ENCODE data around the gene GABARAPL1.
"Not testable (repeated sequence)": the region's sequence is repeated elsewhere in the genome, so short reads cannot be mapped to it uniquely, and the experiment has no call there.

The GABARAPL1 gene

GRCh38 chr12:10204495-10204894, 8.2 kb upstream of the GABARAPL1 start:
- FAIRE-seq: not testable (repeated sequence)

GRCh38 chr12:10205220-10205807, 7.4 kb upstream of the GABARAPL1 start:
- FAIRE-seq: no peak

GRCh38 chr12:10207136-10207535, 5.5 kb upstream of the GABARAPL1 start:
- FAIRE-seq: no peak

- FAIRE-seq: no peak
Measured at GRCh38 chr12:10210225-10210624, 2.5 kb upstream of the GABARAPL1 start.

- no peak for FAIRE-seq
Measured at GRCh38 chr12:10211101-10211939, 1.4 kb upstream of the GABARAPL1 start.

GRCh38 chr12:10211940-10212738, 538 bp upstream of the GABARAPL1 start:
- FAIRE-seq: peak; percentile 85

- no peak for FAIRE-seq
Measured at GRCh38 chr12:10213168-10214135, 775 bp downstream of the GABARAPL1 start.

GRCh38 chr12:10214136-10214894, 1.6 kb downstream of the GABARAPL1 start:
- no peak for FAIRE-seq

GRCh38 chr12:10214895-10215267, 2.2 kb downstream of the GABARAPL1 start:
- FAIRE-seq: no peak

GRCh38 chr12:10215436-10215835, 2.8 kb downstream of the GABARAPL1 start:
- FAIRE-seq: no peak

- not testable (repeated sequence) for FAIRE-seq
Measured at GRCh38 chr12:10215946-10216345, 3.3 kb downstream of the GABARAPL1 start.

GRCh38 chr12:10218021-10218420, 5.3 kb downstream of the GABARAPL1 start:
- no peak for FAIRE-seq

- FAIRE-seq: no peak
Measured at GRCh38 chr12:10220398-10221077, 7.9 kb downstream of the GABARAPL1 start.

GRCh38 chr12:10221846-10222245, 9.2 kb downstream of the GABARAPL1 start:
- no peak for FAIRE-seq

GRCh38 chr12:10223208-10223607, 10.5 kb downstream of the GABARAPL1 start:
- no peak for FAIRE-seq

- FAIRE-seq: not testable (repeated sequence)
Measured at GRCh38 chr12:10225426-10225825, 12.7 kb downstream of the GABARAPL1 start.

GRCh38 chr12:10226086-10226485, 13.4 kb downstream of the GABARAPL1 start:
- FAIRE-seq: no peak

- FAIRE-seq: no peak
Measured at GRCh38 chr12:10226731-10227130, 14.1 kb downstream of the GABARAPL1 start.

GRCh38 chr12:10227648-10228047, 15.0 kb downstream of the GABARAPL1 start:
- FAIRE-seq: no peak

- FAIRE-seq: no peak
Measured at GRCh38 chr12:10234562-10234961, 21.9 kb downstream of the GABARAPL1 start.
